HEK293 (cell line): Measurements from ENCODE around the gene ZCCHC12.

Source experiments
- CTCF ChIA-PET: fragments of 350-600 bp; formaldehyde crosslinking; extraction: SDS; loops from one replicate; lab custom pipeline; 2021; ENCODE audit warnings: antibody characterized with exemption; lab: Yijun Ruan, JAX
- POLR2A ChIA-PET: fragments of 300-600 bp; formaldehyde crosslinking; extraction: SDS; loops from one replicate; lab custom pipeline; 2020; ENCODE audit warnings: antibody characterized with exemption, inconsistent platforms; lab: Yijun Ruan, JAX
- H3K27ac ChIP-seq: fragments of 200-500 bp; sonication (Bioruptor generic); 2 replicates; pipeline ENCODE4 v1.5.1; 2014; ENCODE audit warnings: low read depth, low read length, control low read depth, inconsistent platforms; ENCODE audit errors: extremely low read depth
- H3K36me3 ChIP-seq, 2 experiments: fragments of 200-500 bp in 1 of 2; sonication (Bioruptor generic) in 1 of 2; 1 replicate in 1 of 2; 2 replicates in 1 of 2; pipeline ENCODE4 v1.5.1; 2014 to 2017; ENCODE audit warnings: inconsistent platforms in 2 of 2, low read length in 2 of 2; ENCODE audit not compliant: control insufficient read depth in 2 of 2, insufficient read depth in 1 of 2
- H3K4me1 ChIP-seq: fragments of 200-500 bp; sonication (Bioruptor generic); 2 replicates; pipeline ENCODE4 v1.5.1; 2014; ENCODE audit warnings: mild to moderate bottlenecking, low read length, inconsistent platforms; ENCODE audit not compliant: control insufficient read depth, insufficient read depth
- H3K4me3 ChIP-seq: 2 replicates; pipeline ENCODE4 v1.5.1; 2011; ENCODE audit warnings: low read depth, mild to moderate bottlenecking, control low read depth, low read length, moderate library complexity
- H3K9me3 ChIP-seq: fragments of 200-500 bp; sonication (Bioruptor generic); 2 replicates; pipeline ENCODE4 v1.5.1; 2014; ENCODE audit warnings: low read depth, low read length, inconsistent platforms; ENCODE audit not compliant: control insufficient read depth, insufficient read depth
- EGR2 ChIP-seq: fragments of 450-650 bp; formaldehyde crosslinking; IDR thresholded peaks from 2 replicates; pipeline ENCODE4 v1.5.1; 2016; ENCODE audit warnings: low read depth, missing biosample characterization, missing genetic modification characterization
- ELK4 ChIP-seq: IDR thresholded peaks from 2 replicates; pipeline ENCODE4 v1.6.1; 2011; ENCODE audit warnings: mild to moderate bottlenecking, low read depth, low read length, borderline replicate concordance
- GLI4 ChIP-seq: fragments of 450-650 bp; formaldehyde crosslinking; IDR thresholded peaks from 2 replicates; pipeline ENCODE4 v1.5.1; 2016; ENCODE audit warnings: missing biosample characterization, missing genetic modification characterization
- GLIS1 ChIP-seq: fragments of 450-650 bp; formaldehyde crosslinking; IDR thresholded peaks from 2 replicates; pipeline ENCODE4 v1.5.1; 2016; ENCODE audit warnings: missing biosample characterization, missing genetic modification characterization
- GLIS2 ChIP-seq: fragments of 450-650 bp; formaldehyde crosslinking; IDR thresholded peaks from 2 replicates; pipeline ENCODE4 v1.5.1; 2016; ENCODE audit warnings: missing biosample characterization, missing genetic modification characterization
- HOXC10 ChIP-seq: sonication (generic); formaldehyde crosslinking; IDR thresholded peaks from 2 replicates; pipeline ENCODE4 v1.8.1; 2023; ENCODE audit warnings: mild to moderate bottlenecking, missing genetic modification reagents
- INSM2 ChIP-seq: fragments of 450-650 bp; formaldehyde crosslinking; IDR thresholded peaks from 2 replicates; pipeline ENCODE4 v1.5.1; 2016; ENCODE audit warnings: missing biosample characterization, missing genetic modification characterization
- KLF17 ChIP-seq: fragments of 450-650 bp; formaldehyde crosslinking; IDR thresholded peaks from 2 replicates; pipeline ENCODE4 v1.5.1; 2016; ENCODE audit warnings: missing biosample characterization, missing genetic modification characterization
- MYNN ChIP-seq: fragments of 450-650 bp; formaldehyde crosslinking; IDR thresholded peaks from 2 replicates; pipeline ENCODE4 v1.5.1; 2016; ENCODE audit warnings: missing biosample characterization, missing genetic modification characterization, borderline replicate concordance
- MZF1 ChIP-seq: fragments of 450-650 bp; formaldehyde crosslinking; IDR thresholded peaks from 2 replicates; pipeline ENCODE4 v1.5.1; 2017; ENCODE audit warnings: missing biosample characterization, missing genetic modification characterization, borderline replicate concordance
- REPIN1 ChIP-seq: fragments of 450-650 bp; formaldehyde crosslinking; IDR thresholded peaks from 2 replicates; pipeline ENCODE4 v1.5.1; 2017; ENCODE audit warnings: missing biosample characterization, missing genetic modification characterization, low read depth
- SALL2 ChIP-seq: fragments of 450-650 bp; formaldehyde crosslinking; IDR thresholded peaks from 2 replicates; pipeline ENCODE4 v1.5.0; 2017; ENCODE audit warnings: missing biosample characterization, mild to moderate bottlenecking, missing genetic modification characterization, borderline replicate concordance
- ZBTB1 ChIP-seq: fragments of 450-650 bp; formaldehyde crosslinking; IDR thresholded peaks from 2 replicates; pipeline ENCODE4 v1.5.1; 2016; ENCODE audit warnings: missing biosample characterization, missing genetic modification characterization
- ZBTB26 ChIP-seq: fragments of 450-650 bp; formaldehyde crosslinking; optimal IDR thresholded peaks from 2 replicates; pipeline ENCODE3; 2016; ENCODE audit warnings: missing biosample characterization, mild to moderate bottlenecking, missing genetic modification characterization
- ZBTB6 ChIP-seq: fragments of 450-650 bp; formaldehyde crosslinking; IDR thresholded peaks from 2 replicates; pipeline ENCODE4 v1.5.1; 2017; ENCODE audit warnings: missing biosample characterization, missing genetic modification characterization
- ZNF133 ChIP-seq: fragments of 450-650 bp; formaldehyde crosslinking; IDR thresholded peaks from 2 replicates; pipeline ENCODE4 v1.5.1; 2016; ENCODE audit warnings: missing biosample characterization, missing genetic modification characterization
- ZNF140 ChIP-seq: fragments of 450-650 bp; formaldehyde crosslinking; IDR thresholded peaks from 2 replicates; pipeline ENCODE4 v1.5.1; 2016; ENCODE audit warnings: missing biosample characterization, missing genetic modification characterization
- ZNF146 ChIP-seq: fragments of 450-650 bp; formaldehyde crosslinking; IDR thresholded peaks from 2 replicates; pipeline ENCODE4 v1.5.1; 2016; ENCODE audit warnings: missing biosample characterization, missing genetic modification characterization
- ZNF148 ChIP-seq: fragments of 450-650 bp; formaldehyde crosslinking; IDR thresholded peaks from 2 replicates; pipeline ENCODE4 v1.5.0; 2017; ENCODE audit warnings: missing biosample characterization, missing genetic modification characterization, borderline replicate concordance
- ZNF2 ChIP-seq: fragments of 450-650 bp; formaldehyde crosslinking; IDR thresholded peaks from 2 replicates; pipeline ENCODE4 v1.5.1; 2016; ENCODE audit warnings: missing biosample characterization, missing genetic modification characterization
- ZNF211 ChIP-seq: fragments of 450-650 bp; formaldehyde crosslinking; IDR thresholded peaks from 2 replicates; pipeline ENCODE4 v1.5.1; 2016; ENCODE audit warnings: low read depth, missing biosample characterization, missing genetic modification characterization
- ZNF23 ChIP-seq: fragments of 450-650 bp; formaldehyde crosslinking; IDR thresholded peaks from 2 replicates; pipeline ENCODE4 v1.5.1; 2016; ENCODE audit warnings: missing biosample characterization, missing genetic modification characterization, borderline replicate concordance
- ZNF391 ChIP-seq: fragments of 450-650 bp; formaldehyde crosslinking; IDR thresholded peaks from 2 replicates; pipeline ENCODE4 v1.5.1; 2016; ENCODE audit warnings: low read depth, missing biosample characterization, missing genetic modification characterization, borderline replicate concordance
- ZNF426 ChIP-seq: fragments of 450-650 bp; formaldehyde crosslinking; IDR thresholded peaks from 2 replicates; pipeline ENCODE4 v1.5.1; 2017; ENCODE audit warnings: missing biosample characterization, missing genetic modification characterization, mild to moderate bottlenecking, inconsistent platforms, moderate library complexity
- ZNF677 ChIP-seq: fragments of 450-650 bp; IDR thresholded peaks from 2 replicates; pipeline ENCODE4 v1.5.0; 2018; ENCODE audit warnings: missing biosample characterization, mild to moderate bottlenecking, missing genetic modification characterization, moderate library complexity
- ZNF76 ChIP-seq: fragments of 450-650 bp; formaldehyde crosslinking; IDR thresholded peaks from 2 replicates; pipeline ENCODE4; 2016; ENCODE audit warnings: low read depth, missing biosample characterization, missing genetic modification characterization, borderline replicate concordance
- ZNF837 ChIP-seq: fragments of 450-650 bp; formaldehyde crosslinking; IDR thresholded peaks from 2 replicates; pipeline ENCODE4 v1.5.1; 2016; ENCODE audit warnings: missing biosample characterization, missing genetic modification characterization

ZCCHC12 gene

GRCh38 chrX:118823263-118824172 lies at the start of gene ZCCHC12 (continued):
- TF ChIP-seq ZNF148 (no peak), ZNF23 (no peak), MYNN (tag by site-specific recombination) (peak; percentile 62; the same call in 1 of the 2 replicates), ZBTB26 (tag by site-specific recombination) (peak; percentile 7), GLIS2 (tag by site-specific recombination) (peak; percentile 67), GLIS1 (tag by site-specific recombination) (no peak), ZNF426 (tag by site-specific recombination) (no peak), ZBTB1 (tag by site-specific recombination) (no peak), EGR2 (peak; percentile 82), ZNF76 (tag by site-specific recombination) (no peak), REPIN1 (no peak), ZBTB6 (no peak), ELK4 (no peak)

GRCh38 chrX:118779581-118779980 lies 44.0 kb upstream of the ZCCHC12 start:
- Histone ChIP-seq H3K4me1 (no peaks in the 10 kb centered on the region), H3K9me3 (no peaks in the 10 kb centered on the region), H3K27ac (no peak overlapping the region), H3K36me3 (no peaks in the 10 kb centered on the region), H3K4me3 (no peak overlapping the region)
- ChIA-PET CTCF (interaction anchor here (0.8 to 1.7 kb wide), 2 partner anchors 28 to 287 kb away, joined by 3 to 4 read pairs; no protein-coding TSS in a partner anchor), POLR2A (no interaction called here)
- no peak for TF ChIP-seq INSM2 (tag by site-specific recombination)
- TF ChIP-seq KLF17: no peak
- TF ChIP-seq MZF1 (tag by site-specific recombination): no peak
- no peak for TF ChIP-seq HOXC10
- TF ChIP-seq ZNF146 (tag by site-specific recombination): no peak
- TF ChIP-seq ZNF2 (tag by site-specific recombination): no peak
- no peak for TF ChIP-seq SALL2
- TF ChIP-seq GLIS1 (tag by site-specific recombination): no peak
- no peak for TF ChIP-seq GLI4 (tag by site-specific recombination)
- no peak for TF ChIP-seq ZNF140
- TF ChIP-seq ZNF391 (tag by site-specific recombination): no peak
- no peak for TF ChIP-seq ZNF211 (tag by site-specific recombination)
- no peak for TF ChIP-seq ZBTB26 (tag by site-specific recombination)
- no peak for TF ChIP-seq ZNF677 (tag by site-specific recombination)
- TF ChIP-seq ZNF133: no peak
- no peak for TF ChIP-seq ZNF837 (tag by site-specific recombination)
